NOMO-1 treated with dmso at 0.1 percent for 144 hours (cell line): ENCODE results near the gene TNFRSF6B.

ENCODE experiments used
- DNase-seq: peaks from one replicate; lab custom pipeline; 2025; ENCODE audit not compliant: unreplicated experiment; lab: John Stamatoyannopoulos, UW

Gene TNFRSF6B

GRCh38 chr20:63682384-63683139 is 13.9 kb upstream of the TNFRSF6B start:
- DNase-seq: no peak

GRCh38 chr20:63685269-63686026 is 11.0 kb upstream of the TNFRSF6B start:
- no peak for DNase-seq

GRCh38 chr20:63686094-63686491 is 10.4 kb upstream of the TNFRSF6B start:
- no peak for DNase-seq

- DNase-seq: peak; percentile 44
Measured at GRCh38 chr20:63686492-63687321, 9.7 kb upstream of the TNFRSF6B start.

- DNase-seq: no peak
Measured at GRCh38 chr20:63687419-63688178, 8.9 kb upstream of the TNFRSF6B start.

- DNase-seq: no peak
Measured at GRCh38 chr20:63688228-63689045, 8.0 kb upstream of the TNFRSF6B start.

- DNase-seq: no peak
Measured at GRCh38 chr20:63689046-63690002, 7.1 kb upstream of the TNFRSF6B start.

- DNase-seq: no peak
Measured at GRCh38 chr20:63690003-63690897, 6.2 kb upstream of the TNFRSF6B start.

- DNase-seq: no peak
Measured at GRCh38 chr20:63690898-63691710, 5.3 kb upstream of the TNFRSF6B start.

- no peak for DNase-seq
Measured at GRCh38 chr20:63691711-63692435, 4.6 kb upstream of the TNFRSF6B start.

- no peak for DNase-seq
Measured at GRCh38 chr20:63692436-63693082, 3.9 kb upstream of the TNFRSF6B start.

GRCh38 chr20:63693083-63693732 is 3.2 kb upstream of the TNFRSF6B start:
- DNase-seq: no peak

- no peak for DNase-seq
Measured at GRCh38 chr20:63693733-63694583, 2.5 kb upstream of the TNFRSF6B start.
